Putamen (tissue), 1 donor: ENCODE data around the gene ANXA11.

ENCODE experiments used
- DNase-seq: peaks from one replicate; pipeline ENCODE4 v3.0.0-alpha.2; 2016; ENCODE audit warnings: low spot score

Gene ANXA11

DNA sequence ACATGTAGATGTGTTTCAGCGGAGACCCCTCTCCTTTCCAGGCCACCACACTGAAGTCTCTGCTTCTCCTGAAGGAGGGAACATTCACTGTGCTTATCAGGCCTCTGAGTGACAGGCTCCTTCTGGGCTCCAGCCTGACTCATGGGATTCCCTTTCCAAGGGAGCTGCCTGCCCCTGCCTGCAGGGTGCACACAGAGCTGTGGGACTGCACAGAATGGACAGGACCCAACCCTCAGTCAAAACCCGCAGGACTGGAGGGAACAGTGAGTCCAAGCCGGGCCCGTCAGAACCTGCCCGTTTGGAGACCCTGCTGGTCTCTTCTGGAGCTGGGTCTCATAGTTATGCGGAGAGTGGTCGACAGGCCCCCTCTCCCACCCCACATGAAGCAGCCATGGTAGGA lies 40.2 kb downstream of the ANXA11 start:
- no peak for DNase-seq

GRCh38 chr10:80164596-80164995 lies 40.7 kb downstream of the ANXA11 start:
- DNase-seq = no peak

DNA sequence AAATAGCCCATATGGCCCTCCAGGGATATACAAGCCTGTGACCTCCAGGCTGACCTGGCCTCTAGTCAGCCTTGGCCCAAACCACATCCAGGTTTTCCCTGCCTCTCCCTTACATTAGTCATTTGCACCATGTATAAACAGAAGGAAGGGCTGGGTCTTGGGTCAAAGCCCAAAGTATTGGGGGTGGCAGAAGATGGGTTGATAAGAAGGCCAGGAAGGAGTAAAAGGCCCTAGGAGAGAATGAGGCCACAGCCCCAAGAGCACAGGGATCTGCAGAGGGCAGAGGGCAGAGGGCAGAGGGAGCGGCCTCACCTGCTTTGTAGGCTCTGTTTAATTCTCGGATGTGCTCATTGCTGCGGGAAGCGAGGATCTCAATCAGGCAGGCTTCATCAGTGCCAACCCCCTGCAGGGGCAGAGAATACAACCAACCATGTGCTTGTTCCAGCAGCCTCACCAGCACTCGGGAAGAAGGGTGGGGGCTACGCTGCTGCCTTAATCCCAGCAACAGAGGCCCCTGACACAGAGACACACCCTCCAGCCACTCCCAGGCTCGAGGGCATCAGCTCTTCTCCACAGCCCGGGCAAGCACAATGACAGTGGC lies 41.5 kb downstream of the ANXA11 start:
- DNase-seq = no peak

DNA sequence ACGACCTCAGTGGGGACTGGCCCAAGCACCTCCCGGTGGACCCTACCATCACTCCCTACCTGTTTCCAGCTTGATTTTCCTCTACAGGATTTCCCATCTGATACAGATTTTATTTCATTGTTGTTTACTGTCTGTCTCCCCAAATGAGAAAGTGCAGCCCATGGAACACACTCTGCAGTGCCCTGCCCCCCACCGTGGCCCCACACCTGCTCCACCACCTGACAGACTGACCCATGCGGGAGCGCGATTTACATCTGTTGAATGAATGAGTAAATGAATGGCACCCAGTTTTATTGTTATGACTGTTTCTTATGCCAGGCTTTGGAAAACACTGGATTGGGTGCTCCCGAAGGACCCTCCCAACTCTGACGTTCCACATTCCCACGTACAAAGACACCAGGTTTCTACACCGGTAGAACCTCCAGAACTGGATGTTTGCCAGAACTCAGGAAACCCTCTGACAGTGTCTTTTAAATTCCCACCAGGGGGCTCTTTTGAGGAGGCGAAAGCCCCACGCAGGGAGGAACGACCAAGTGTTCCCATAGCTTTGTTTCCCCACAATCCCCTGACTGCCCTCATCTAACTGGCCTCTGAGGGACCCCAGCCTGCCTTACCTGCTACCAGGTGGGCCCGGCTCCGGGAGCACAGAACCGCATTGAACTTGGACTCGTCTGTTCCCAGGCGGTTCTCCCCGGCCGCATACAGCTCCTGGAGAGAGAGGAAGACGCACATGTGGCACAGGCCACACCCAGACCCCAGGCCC lies 43.8 kb downstream of the ANXA11 start:
- no peak for DNase-seq

DNA sequence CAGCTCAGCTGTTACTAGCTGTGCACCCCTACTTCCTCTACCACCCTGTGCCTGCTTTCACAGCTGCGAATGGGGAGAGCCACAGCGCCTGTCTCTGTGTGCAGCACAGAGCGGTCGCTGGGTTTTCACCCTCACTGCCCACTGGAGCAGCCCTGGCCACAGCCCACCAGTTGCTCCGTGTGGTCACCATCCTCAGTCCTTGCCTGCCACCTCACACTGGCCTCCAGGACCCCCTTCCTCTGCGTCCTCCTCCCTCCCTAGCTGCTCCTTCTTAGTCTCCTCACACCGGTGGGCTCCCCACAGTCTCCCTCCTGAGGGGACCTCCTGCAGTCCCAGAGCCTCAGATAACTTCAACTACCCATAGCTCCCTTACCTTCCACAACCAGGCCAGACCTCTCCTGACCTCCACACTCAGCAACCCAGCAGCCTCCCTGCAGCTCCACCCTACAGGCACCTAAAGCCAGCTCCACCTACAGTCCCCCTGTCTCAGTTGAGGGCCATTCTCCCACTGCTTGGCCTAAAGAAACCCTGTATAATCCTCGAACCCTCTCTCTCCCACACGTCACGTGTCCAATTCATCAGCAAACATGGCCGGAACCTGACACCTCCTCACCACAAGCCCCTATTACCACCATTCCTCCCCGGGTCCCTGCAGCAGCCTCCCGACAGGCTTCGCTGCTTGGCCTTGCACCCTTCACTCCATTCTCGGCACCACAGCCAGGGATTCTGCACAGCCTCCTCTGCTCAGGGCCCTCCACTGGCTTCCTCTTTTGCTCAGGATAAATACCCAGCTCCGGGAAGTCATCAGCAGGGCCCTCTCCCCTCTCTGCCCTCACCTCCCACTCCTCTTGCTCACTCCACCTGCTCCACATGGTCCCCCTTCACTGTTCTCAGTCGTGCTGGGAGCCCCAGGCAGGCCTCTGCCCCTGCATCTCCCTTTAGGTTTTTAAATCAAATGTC lies 44.7 kb downstream of the ANXA11 start:
- no peak for DNase-seq

DNA sequence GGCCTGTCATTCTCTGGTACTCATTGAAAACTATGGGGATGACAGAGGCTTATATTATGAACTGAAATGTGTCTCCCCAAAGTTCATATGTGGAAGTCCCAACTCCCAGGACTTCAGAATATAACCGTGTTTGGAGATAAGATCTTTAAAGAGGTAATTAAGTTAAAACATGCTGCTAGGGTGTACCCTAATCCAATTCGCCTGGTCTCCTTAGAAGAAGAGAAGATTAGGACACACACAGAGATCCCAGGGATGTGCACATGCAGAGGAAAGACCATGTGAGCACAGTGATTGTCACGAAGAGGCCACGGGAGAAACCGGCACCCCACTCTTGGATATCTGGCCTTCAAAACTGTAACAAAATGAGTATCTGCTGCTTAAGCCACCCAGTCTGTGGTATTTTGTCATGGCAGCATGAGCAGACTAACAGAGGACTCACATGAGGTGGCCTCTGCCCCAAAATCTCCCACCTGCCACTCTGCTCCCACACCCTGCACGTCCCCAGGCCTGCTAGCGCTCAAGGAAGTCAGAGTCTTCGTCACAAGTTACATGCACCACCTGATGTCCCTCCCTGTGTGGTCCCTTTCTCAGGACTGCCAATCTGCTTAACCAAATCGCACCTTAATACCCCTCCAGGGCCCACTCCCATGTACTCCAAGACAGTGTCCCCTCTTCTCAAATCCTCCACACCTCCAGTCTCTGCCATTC lies 46.0 kb downstream of the ANXA11 start:
- DNase-seq = no peak

DNA sequence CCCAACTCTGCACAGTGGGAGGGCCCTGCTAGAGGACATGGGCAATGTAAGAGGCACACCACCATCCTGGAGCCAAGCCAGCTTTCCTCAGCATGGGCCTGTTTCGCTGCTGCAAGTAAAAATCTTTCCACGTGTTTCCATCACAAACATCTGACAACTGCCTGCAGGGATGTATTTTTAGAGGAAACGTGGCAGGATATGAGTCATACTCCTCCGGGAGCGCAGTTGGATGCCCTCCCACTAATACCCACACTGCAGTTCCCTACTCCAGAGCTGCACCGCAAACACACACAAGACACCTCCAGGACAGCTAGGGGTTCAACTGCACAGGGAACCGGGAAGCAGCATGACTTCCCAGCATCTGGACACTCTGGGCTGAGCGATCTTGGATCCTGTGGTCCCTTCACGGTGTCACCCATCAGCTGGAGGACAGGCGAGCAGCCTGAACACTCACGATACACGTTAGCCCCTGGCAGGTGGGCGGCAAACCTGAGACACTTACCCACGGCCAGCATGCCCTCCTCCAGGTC lies 46.7 kb downstream of the ANXA11 start:
- DNase-seq = peak; percentile 86

DNA sequence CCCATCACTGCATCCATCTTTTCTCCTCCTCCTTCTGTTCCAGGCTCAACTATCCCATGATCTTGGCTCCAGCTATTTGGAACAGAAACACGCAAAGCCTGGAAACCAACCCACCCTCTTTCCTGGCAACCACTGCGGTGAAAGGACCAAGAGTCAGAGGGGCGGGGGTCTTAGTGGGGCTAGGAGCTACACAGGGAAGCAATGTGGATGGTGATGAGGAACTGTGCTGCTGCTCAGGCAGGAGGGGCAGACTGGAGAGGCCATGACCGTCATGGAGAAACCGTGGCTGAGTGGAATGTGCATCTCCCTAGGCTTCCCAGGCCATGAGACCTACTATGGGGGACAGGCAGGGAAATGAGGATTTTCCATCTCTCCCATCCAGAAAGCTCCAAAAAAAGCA lies 47.2 kb downstream of the ANXA11 start:
- no peak for DNase-seq

- DNase-seq = no peak
These were observed 47.8 kb downstream of the ANXA11 start for GRCh38 chr10:80157561-80157960.

- DNase-seq = no peak
These were observed 49.1 kb downstream of the ANXA11 start for GRCh38 chr10:80156216-80156615.

GRCh38 chr10:80155696-80156215 lies 49.6 kb downstream of the ANXA11 start:
- DNase-seq = no peak

GRCh38 chr10:80154978-80155695 lies 50.2 kb downstream of the ANXA11 start:
- no peak for DNase-seq

DNA sequence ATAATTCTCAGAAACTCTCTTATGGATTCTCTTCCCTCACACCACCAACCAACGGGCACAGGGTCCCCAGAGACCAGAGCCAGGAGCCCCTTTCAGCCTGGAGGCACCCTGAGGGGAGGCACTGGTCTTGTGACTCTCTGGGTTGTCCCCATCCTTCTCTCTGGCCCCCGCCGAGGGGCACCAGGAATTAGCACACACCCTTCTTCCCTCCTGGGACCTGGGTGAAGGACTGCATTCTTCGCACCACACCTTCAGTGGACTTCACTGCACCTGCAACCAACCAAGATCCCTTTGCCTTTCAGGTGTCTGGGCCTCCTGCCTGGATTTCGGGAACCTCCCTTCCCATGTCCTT lies 50.7 kb downstream of the ANXA11 start:
- DNase-seq = no peak

DNA sequence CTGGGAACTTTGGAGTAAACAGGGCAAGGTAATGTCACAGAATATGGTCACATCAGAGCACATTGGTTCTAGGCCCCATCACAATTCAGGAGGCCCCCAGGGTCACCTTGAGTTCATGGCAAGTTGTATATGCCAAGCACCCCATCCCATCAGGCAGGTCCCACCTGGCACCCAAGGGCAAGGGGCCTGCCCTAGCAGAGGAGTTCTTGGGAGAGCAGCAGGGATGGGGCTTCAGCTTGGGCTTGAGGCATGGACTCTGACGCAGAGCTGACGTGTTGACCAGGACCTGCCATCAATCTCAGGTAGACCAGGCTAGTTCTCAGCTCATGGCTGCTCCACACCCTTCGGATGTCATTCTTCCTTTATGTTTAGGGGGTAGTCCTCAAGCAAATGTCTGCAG lies 51.9 kb downstream of the ANXA11 start:
- no peak for DNase-seq

- no peak for DNase-seq
These were observed 52.5 kb downstream of the ANXA11 start for GRCh38 chr10:80152820-80153219.

- DNase-seq = no peak
These were observed 55.2 kb downstream of the ANXA11 start for GRCh38 chr10:80150172-80150571.

DNA sequence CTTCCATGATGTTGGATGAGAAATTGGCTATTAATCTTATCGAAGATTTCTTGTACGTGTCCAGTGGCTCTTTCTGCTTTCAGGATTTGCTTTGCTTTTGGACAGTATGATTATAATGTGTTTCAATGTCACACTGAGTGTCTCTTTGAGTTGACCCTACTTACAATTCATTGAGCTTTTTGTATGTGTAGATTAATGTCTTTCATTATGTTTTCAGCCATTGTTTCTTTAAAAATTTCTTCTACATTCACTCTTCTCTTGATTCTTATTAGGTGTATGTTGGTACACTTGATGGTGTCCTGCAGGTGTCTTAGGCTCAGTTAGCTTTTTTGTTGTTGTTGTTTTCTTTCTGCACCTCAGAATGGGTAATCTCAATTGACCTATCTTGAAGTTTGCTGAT lies 56.2 kb downstream of the ANXA11 start:
- DNase-seq = no peak

- DNase-seq = no peak
These were observed 57.1 kb downstream of the ANXA11 start for GRCh38 chr10:80148166-80148805.

GRCh38 chr10:80146918-80147317 lies 58.4 kb downstream of the ANXA11 start:
- DNase-seq = no peak
